Keratinocyte (primary cell): Measurements from ENCODE around the gene MAST1. TPM values are rescaled to one million over a fixed set of nuclear protein-coding genes. Genes with fewer than 3 reads are reported as not detected.

Experiments used
- DNase-seq: peaks from one replicate; pipeline ENCODE4 v3.0.0-alpha.2; 2011; ENCODE audit warnings: low read depth, missing footprints, low spot score
- FAIRE-seq: peaks from 2 replicates; lab custom pipeline; 2011; peaks lifted over from hg19 to GRCh38; lab: Jason Lieb, UNC
- H2AFZ ChIP-seq: 2 replicates; pipeline ENCODE4 v1.6.0; 2012; ENCODE audit warnings: low read length, control low read depth, inconsistent platforms; ENCODE audit not compliant: control insufficient read depth
- H3K27ac ChIP-seq: 2 replicates; pipeline ENCODE4 v1.5.1; 2011; ENCODE audit warnings: low read length; ENCODE audit not compliant: control insufficient read depth, insufficient read depth
- H3K27me3 ChIP-seq: 3 replicates; pipeline ENCODE4 v1.6.0; 2011; ENCODE audit warnings: low read length; ENCODE audit not compliant: control insufficient read depth, insufficient read depth; ENCODE audit errors: extremely low read depth
- H3K36me3 ChIP-seq, 2 experiments: 2 replicates in 1 of 2; 3 replicates in 1 of 2; pipeline ENCODE4 v1.5.1; 2011; ENCODE audit warnings: low read length in 2 of 2, mild to moderate bottlenecking in 1 of 2; ENCODE audit not compliant: control insufficient read depth in 2 of 2, insufficient read depth in 2 of 2; ENCODE audit errors: extremely low read depth in 1 of 2
- H3K4me1 ChIP-seq: 3 replicates; pipeline ENCODE4 v1.5.1; 2011; ENCODE audit warnings: low read length; ENCODE audit not compliant: control insufficient read depth, insufficient read depth; ENCODE audit errors: extremely low read depth
- H3K4me2 ChIP-seq: 3 replicates; pipeline ENCODE4 v1.6.0; 2011; ENCODE audit warnings: low read depth, low read length; ENCODE audit not compliant: control insufficient read depth, insufficient read depth; ENCODE audit errors: extremely low read depth
- H3K4me3 ChIP-seq, 3 experiments: fragments of 200-600 bp in 1 of 3; sonication (generic) in 1 of 3; 2 replicates in 2 of 3; 3 replicates in 1 of 3; pipeline ENCODE4 v1.5.1; 2011 to 2016; ENCODE audit warnings: low read length in 3 of 3, mild to moderate bottlenecking in 3 of 3, control low read depth in 2 of 3, inconsistent platforms in 1 of 3, low read depth in 1 of 3, mixed read lengths in 1 of 3, mixed run types in 1 of 3, moderate library complexity in 1 of 3; ENCODE audit not compliant: control insufficient read depth in 2 of 3, insufficient read depth in 2 of 3; ENCODE audit errors: extremely low read depth in 1 of 3
- H3K79me2 ChIP-seq: 2 replicates; pipeline ENCODE4 v1.6.0; 2012; ENCODE audit warnings: low read length; ENCODE audit not compliant: control insufficient read depth, insufficient read depth
- H3K9ac ChIP-seq: 3 replicates; pipeline ENCODE4 v1.6.0; 2011; ENCODE audit warnings: low read length; ENCODE audit not compliant: control insufficient read depth, insufficient read depth; ENCODE audit errors: extremely low read depth
- H3K9me1 ChIP-seq: 3 replicates; pipeline ENCODE4 v1.6.0; 2011; ENCODE audit warnings: low read length; ENCODE audit not compliant: control insufficient read depth, insufficient read depth; ENCODE audit errors: extremely low read depth
- H3K9me3 ChIP-seq: 2 replicates; pipeline ENCODE4 v1.5.1; 2012; ENCODE audit warnings: low read depth, low read length; ENCODE audit not compliant: control insufficient read depth
- H4K20me1 ChIP-seq: 3 replicates; pipeline ENCODE4 v1.6.0; 2011; ENCODE audit warnings: low read length; ENCODE audit not compliant: control insufficient read depth, insufficient read depth; ENCODE audit errors: extremely low read depth
- EZH2 ChIP-seq: IDR thresholded peaks from one replicate; pipeline ENCODE4 v1.6.1; 2012; ENCODE audit warnings: inconsistent platforms, mild to moderate bottlenecking, low read length, moderate library complexity
- dilution Hi-C: fragments of 300-500 bp; cut with MboI; formaldehyde crosslinking; loops from one replicate; pipeline ENCODE4 v1.7.0; 2020; ENCODE audit warnings: low sequenced_read_pairs; ENCODE audit not compliant: extremely low pct_ligation_motif_present
- polyA plus RNA-seq, 5 experiments: library from polyadenylated mRNA; depleted of rRNA in 3 of 5; stranded (reverse) in 3 of 5; stranded (forward) in 1 of 5; unstranded in 1 of 5; fragments of >200 nt; gene quantifications; 1 replicate in 1 of 5; 2 replicates in 3 of 5; 3 replicates in 1 of 5; pipeline versions ENCODE4 v1.2.1 to v1.2.3, GENCODE V29; 2011 to 2012; ENCODE audit warnings: missing spikeins in 2 of 5, low read depth in 1 of 5, low replicate concordance in 1 of 5
- TF ChIP-seq, protein P1 (sequence below), 3 experiments: IDR thresholded peaks in 1 of 3; conservative IDR thresholded peaks in 1 of 3; optimal IDR thresholded peaks in 1 of 3; 2 replicates in 2 of 3; 3 replicates in 1 of 3; pipeline versions ENCODE3 to v1.5.1; 2011; ENCODE audit warnings: low read length in 3 of 3, mild to moderate bottlenecking in 3 of 3, moderate library complexity in 2 of 3, control low read depth in 1 of 3, inconsistent platforms in 1 of 3; ENCODE audit not compliant: insufficient read depth in 2 of 3; ENCODE audit errors: extremely low read depth in 1 of 3

MAST1 gene
- polyA plus RNA-seq, 1 donor (not counting 4 experiments of a cell fraction or from before 2014, with no cell fraction given) = 0.13 TPM

DNA sequence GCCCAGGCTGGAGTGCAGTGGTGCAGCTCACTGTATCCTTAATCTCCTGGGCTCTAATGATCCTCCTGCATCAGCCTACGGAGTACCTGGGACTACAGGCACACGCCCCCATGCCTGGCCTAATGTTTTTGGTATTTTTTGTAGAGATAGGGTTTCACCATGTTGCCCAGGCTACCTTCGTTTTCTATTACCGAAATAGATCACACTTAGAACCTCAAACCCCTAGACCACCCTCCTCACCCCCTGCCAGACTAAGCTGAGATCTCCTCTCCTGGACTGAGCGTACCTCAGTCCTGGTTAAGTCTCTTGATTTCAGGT, 48.3 kb downstream of the MAST1 start:
- H2AFZ ChIP-seq = no peak overlapping the region
- dilution Hi-C loops = no loop called here
- TF ChIP-seq, protein P1, sequence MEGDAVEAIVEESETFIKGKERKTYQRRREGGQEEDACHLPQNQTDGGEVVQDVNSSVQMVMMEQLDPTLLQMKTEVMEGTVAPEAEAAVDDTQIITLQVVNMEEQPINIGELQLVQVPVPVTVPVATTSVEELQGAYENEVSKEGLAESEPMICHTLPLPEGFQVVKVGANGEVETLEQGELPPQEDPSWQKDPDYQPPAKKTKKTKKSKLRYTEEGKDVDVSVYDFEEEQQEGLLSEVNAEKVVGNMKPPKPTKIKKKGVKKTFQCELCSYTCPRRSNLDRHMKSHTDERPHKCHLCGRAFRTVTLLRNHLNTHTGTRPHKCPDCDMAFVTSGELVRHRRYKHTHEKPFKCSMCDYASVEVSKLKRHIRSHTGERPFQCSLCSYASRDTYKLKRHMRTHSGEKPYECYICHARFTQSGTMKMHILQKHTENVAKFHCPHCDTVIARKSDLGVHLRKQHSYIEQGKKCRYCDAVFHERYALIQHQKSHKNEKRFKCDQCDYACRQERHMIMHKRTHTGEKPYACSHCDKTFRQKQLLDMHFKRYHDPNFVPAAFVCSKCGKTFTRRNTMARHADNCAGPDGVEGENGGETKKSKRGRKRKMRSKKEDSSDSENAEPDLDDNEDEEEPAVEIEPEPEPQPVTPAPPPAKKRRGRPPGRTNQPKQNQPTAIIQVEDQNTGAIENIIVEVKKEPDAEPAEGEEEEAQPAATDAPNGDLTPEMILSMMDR (optimal IDR thresholded peaks at IDR 0.05 in 1 of 3, IDR thresholded peaks at IDR 0.05 in 1 of 3, conservative IDR thresholded peaks at IDR 0.05 in 1 of 3; ENCODE audit: extremely low read depth in 1 of 3, insufficient read depth in 2 of 3, low read length in 3 of 3) = no peak
- no peak for TF ChIP-seq EZH2
- peaks cover 4% of the 10 kb centered on the region for H3K4me1 ChIP-seq
- no peaks in the 10 kb centered on the region for H3K36me3 ChIP-seq
- no peak overlapping the region for H3K4me2 ChIP-seq
- no peak overlapping the region for H3K27ac ChIP-seq
- DNase-seq = no peak
- H3K9ac ChIP-seq = no peak overlapping the region
- no peaks in the 10 kb centered on the region for H3K9me1 ChIP-seq
- FAIRE-seq = no peak
- no peak overlapping the region for H3K4me3 ChIP-seq
- H4K20me1 ChIP-seq = no peaks in the 10 kb centered on the region
- H3K9me3 ChIP-seq = peaks cover 10% of the 10 kb centered on the region
- peaks cover 6% of the 10 kb centered on the region for H3K79me2 ChIP-seq
- no peaks in the 10 kb centered on the region for H3K27me3 ChIP-seq

GRCh38 chr19:12886969-12887747, 48.8 kb downstream of the MAST1 start, which contains the start of gene KLF1:
TSS of gene KLF1 (minus strand) at chr19:12887201. CDS start at chr19:12887140, 61 bp downstream.
- peaks cover 9% of the 10 kb centered on the region for H3K4me1 ChIP-seq
- H4K20me1 ChIP-seq = no peaks in the 10 kb centered on the region
- H2AFZ ChIP-seq = no peak within 1 kb of the TSS
- no peaks in the 10 kb centered on the region for H3K36me3 ChIP-seq
- H3K79me2 ChIP-seq = peaks cover 10% of the 10 kb centered on the region
- no peak within 1 kb of the TSS for H3K27ac ChIP-seq
- TF ChIP-seq, protein P1 (optimal IDR thresholded peaks at IDR 0.05 in 1 of 3, IDR thresholded peaks at IDR 0.05 in 1 of 3, conservative IDR thresholded peaks at IDR 0.05 in 1 of 3; ENCODE audit: extremely low read depth in 1 of 3, insufficient read depth in 2 of 3, low read length in 3 of 3) = no peak
- no peak for TF ChIP-seq EZH2
- FAIRE-seq (no peak), DNase-seq (no peak)
- peak within 1 kb of the TSS in 2 of 3 experiments; percentile 39 to 56 for H3K4me3 ChIP-seq
- H3K9ac ChIP-seq = no peak within 1 kb of the TSS
- H3K4me2 ChIP-seq = peak within 1 kb of the TSS; percentile 64
- H3K9me1 ChIP-seq = no peaks in the 10 kb centered on the region
- dilution Hi-C loops = no loop called here
- H3K27me3 ChIP-seq = no peaks in the 10 kb centered on the region
- H3K9me3 ChIP-seq = peaks cover 10% of the 10 kb centered on the region
